CD14-positive monocyte (primary cell): ENCODE results near the gene FAM168B. TPM values are rescaled to one million over a fixed set of nuclear protein-coding genes. Genes with fewer than 3 reads are reported as not detected.

Experiments used
- DNase-seq, 3 donors: peaks; one replicate each; pipeline ENCODE4 v3.0.0-alpha.2; 2011 to 2022
- H2AFZ ChIP-seq: 2 replicates; pipeline ENCODE4 v1.6.0; 2012; ENCODE audit warnings: mild to moderate bottlenecking, low read depth, low read length, inconsistent platforms; ENCODE audit not compliant: insufficient read depth, poor library complexity, severe bottlenecking
- H3K27ac ChIP-seq, 2 donors: 1 replicate in 1 of 2; 2 replicates in 1 of 2; pipeline ENCODE4 v1.5.1; 2012 to 2013; ENCODE audit warnings: low read length in 2 of 2, control low read depth in 1 of 2, inconsistent platforms in 1 of 2, low read depth in 1 of 2, mild to moderate bottlenecking in 1 of 2
- H3K27me3 ChIP-seq, 2 donors: one replicate each; pipeline versions ENCODE4 v1.6.0 to v1.6.1; 2011 to 2013; ENCODE audit warnings: low read length in 2 of 2; ENCODE audit not compliant: control insufficient read depth in 2 of 2, insufficient read depth in 2 of 2
- H3K36me3 ChIP-seq, 2 donors: replicated peaks in 1 of 2; 1 replicate in 1 of 2; 2 replicates in 1 of 2; pipeline versions ENCODE4 v1.5.1 to v1.6.1; 2012 to 2013; ENCODE audit warnings: low read length in 2 of 2, control low read depth in 1 of 2, inconsistent platforms in 1 of 2, mild to moderate bottlenecking in 1 of 2; ENCODE audit not compliant: insufficient read depth in 2 of 2, control insufficient read depth in 1 of 2
- H3K4me1 ChIP-seq, 2 donors: 1 replicate in 1 of 2; 2 replicates in 1 of 2; pipeline versions ENCODE4 v1.5.1 to v1.6.1; 2012 to 2013; ENCODE audit warnings: low read length in 2 of 2, control low read depth in 1 of 2, inconsistent platforms in 1 of 2, mild to moderate bottlenecking in 1 of 2, moderate library complexity in 1 of 2; ENCODE audit not compliant: insufficient read depth in 2 of 2, control insufficient read depth in 1 of 2
- H3K4me2 ChIP-seq: replicated peaks from 2 replicates; pipeline ENCODE3; 2012; ENCODE audit warnings: low read length, moderate library complexity, mild to moderate bottlenecking; ENCODE audit not compliant: poor library complexity, severe bottlenecking; ENCODE audit errors: extremely low read depth
- H3K4me3 ChIP-seq, 3 experiments: fragments of 200-600 bp in 1 of 3; sonication (generic) in 1 of 3; replicated peaks in 1 of 3; 1 replicate in 2 of 3; 2 replicates in 1 of 3; pipeline ENCODE4 v1.5.1; 2011 to 2013; ENCODE audit warnings: low read length in 3 of 3, mild to moderate bottlenecking in 3 of 3, control low read depth in 2 of 3, low read depth in 2 of 3, inconsistent platforms in 1 of 3, moderate library complexity in 1 of 3
- H3K79me2 ChIP-seq: 2 replicates; pipeline ENCODE4 v1.6.0; 2012; ENCODE audit warnings: mild to moderate bottlenecking, control low read depth, inconsistent platforms, low read length, moderate library complexity; ENCODE audit not compliant: insufficient read depth
- H3K9ac ChIP-seq: 2 replicates; pipeline ENCODE4 v1.6.0; 2017; ENCODE audit warnings: low read length, mild to moderate bottlenecking; ENCODE audit not compliant: insufficient read depth, poor library complexity, severe bottlenecking
- H3K9me3 ChIP-seq, 2 donors: replicated peaks in 1 of 2; 1 replicate in 1 of 2; 2 replicates in 1 of 2; pipeline versions ENCODE4 v1.5.1 to v1.6.1; 2012 to 2013; ENCODE audit warnings: low read length in 2 of 2, control low read depth in 1 of 2; ENCODE audit not compliant: control insufficient read depth in 1 of 2, insufficient read depth in 1 of 2
- H4K20me1 ChIP-seq: 2 replicates; pipeline ENCODE4 v1.6.0; 2012; ENCODE audit warnings: mild to moderate bottlenecking, low read length, control low read depth, moderate library complexity; ENCODE audit not compliant: insufficient read depth
- H3K27ac Mint-ChIP-seq, 7 donors: one replicate each; pipeline ENCODE4 v1.8.0; 2020; ENCODE audit warnings: mild to moderate bottlenecking in 7 of 7, mixed read lengths in 7 of 7, moderate library complexity in 6 of 7, inconsistent platforms in 2 of 7
- H3K27me3 Mint-ChIP-seq, 3 donors: one replicate each; pipeline ENCODE4 v1.8.0; 2021 to 2022; ENCODE audit warnings: low read depth in 3 of 3, mild to moderate bottlenecking in 3 of 3, mixed read lengths in 3 of 3, moderate library complexity in 3 of 3, inconsistent platforms in 1 of 3
- H3K36me3 Mint-ChIP-seq, 2 donors: one replicate each; pipeline ENCODE4 v1.8.0; 2020; ENCODE audit warnings: mixed read lengths in 2 of 2, inconsistent platforms in 1 of 2, mild to moderate bottlenecking in 1 of 2
- H3K4me1 Mint-ChIP-seq: one replicate; pipeline ENCODE4 v1.8.0; 2020; ENCODE audit warnings: mild to moderate bottlenecking, mixed read lengths
- H3K4me3 Mint-ChIP-seq, 2 donors: one replicate each; pipeline ENCODE4 v1.8.0; 2020; ENCODE audit warnings: mild to moderate bottlenecking in 2 of 2, mixed read lengths in 2 of 2, moderate library complexity in 1 of 2
- H3K9me3 Mint-ChIP-seq, 7 donors: one replicate each; pipeline ENCODE4 v1.8.0; 2020 to 2022; ENCODE audit warnings: mixed read lengths in 7 of 7, mild to moderate bottlenecking in 6 of 7, moderate library complexity in 6 of 7, inconsistent platforms in 2 of 7
- WGBS: methylation state at CpG from one replicate; pipeline ENCODE4 v1.1.5; 2013; ENCODE audit warnings: missing lambda C conversion rate; ENCODE audit not compliant: insufficient coverage; 5-methylcytosine and 5-hydroxymethylcytosine counted together
- intact Hi-C, 2 donors: fragments of 100-400 bp; cut with micrococcal nuclease; formaldehyde crosslinking; loops; one replicate each; pipeline versions ENCODE4 v1.15.0 to v1.15.1; 2023
- polyA plus RNA-seq, 3 donors: library from polyadenylated mRNA; depleted of rRNA in 1 of 3; unstranded in 2 of 3; stranded (reverse) in 1 of 3; fragments of 300-500 nt in 2 of 3; fragments of >200 nt in 1 of 3; fragmentation: Illumina TruSeq in 2 of 3; gene quantifications; 1 replicate in 2 of 3; 2 replicates in 1 of 3; pipeline ENCODE4 v1.2.3, GENCODE V29; 2012 to 2021
- TF ChIP-seq, protein P1 (sequence below): fragments of 200-600 bp; IDR thresholded peaks from one replicate; pipeline ENCODE4 v1.8.0; 2022; ENCODE audit warnings: antibody characterized with exemption, mild to moderate bottlenecking

The FAM168B gene
- polyA plus RNA-seq, 3 donors, result 20.5 to 33.2 (median 22.6) TPM

DNA sequence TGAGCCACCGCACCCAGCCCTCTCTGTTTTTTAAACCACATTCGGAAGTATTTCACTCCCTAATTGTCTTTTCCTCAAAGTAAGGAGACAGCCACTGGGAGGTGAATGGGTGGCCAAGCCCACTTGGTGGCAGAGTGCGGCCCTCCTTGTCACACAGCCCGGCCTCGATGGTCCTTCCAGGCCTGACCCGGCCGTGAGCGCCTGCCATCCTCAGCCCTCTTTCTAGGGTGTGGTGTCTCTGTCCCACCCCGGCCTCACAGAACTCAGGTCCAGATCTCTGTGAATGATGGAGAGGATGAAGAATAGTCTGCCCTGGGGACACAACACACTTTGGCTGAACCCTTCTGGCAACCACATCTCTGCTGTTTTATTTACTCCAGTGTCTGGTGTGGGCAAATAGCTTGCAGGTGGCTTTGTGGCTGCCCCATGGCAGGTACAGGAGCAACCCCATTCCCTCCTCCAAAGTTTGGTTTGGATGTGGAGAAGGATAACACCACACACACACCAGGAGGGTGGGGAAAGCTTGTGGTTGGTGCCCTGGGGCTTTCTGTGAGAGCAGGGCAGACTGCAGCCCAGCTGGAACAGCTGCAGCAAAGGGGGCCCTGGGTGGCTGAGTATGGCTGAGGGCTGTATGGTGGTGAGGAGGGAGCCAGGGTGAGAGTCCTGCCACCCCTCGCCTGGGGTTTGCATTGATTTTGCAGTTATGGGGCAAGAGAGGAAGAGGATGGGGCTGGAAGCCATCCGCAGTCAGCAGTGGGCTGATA is 88.6 kb downstream of the FAM168B start:
- H3K27ac Mint-ChIP-seq, result peak overlapping the region in 1 of 7 donors; percentile 34
- Histone ChIP-seq H3K9me3 (no peaks in the 10 kb centered on the region), H3K27ac (no peak overlapping the region), H3K9ac (no peak overlapping the region), H2AFZ (no peak overlapping the region), H3K79me2 (no peaks in the 10 kb centered on the region), H3K27me3 (no peaks in the 10 kb centered on the region), H4K20me1 (no peaks in the 10 kb centered on the region), H3K4me3 (no peak overlapping the region), H3K4me2 (no peak overlapping the region), H3K36me3 (no peaks in the 10 kb centered on the region), H3K4me1 (no peaks in the 10 kb centered on the region)
- intact Hi-C loops, result no loop called here
- 92% methylated on average over 2 of the region's 11 CpGs for WGBS
- H3K27me3 Mint-ChIP-seq, result peaks cover 7 to 17% (median 9%) of the 10 kb centered on the region in 3 donors
- H3K4me3 Mint-ChIP-seq, result no peak overlapping the region
- no peaks in the 10 kb centered on the region for H3K4me1 Mint-ChIP-seq
- TF ChIP-seq, protein P1, sequence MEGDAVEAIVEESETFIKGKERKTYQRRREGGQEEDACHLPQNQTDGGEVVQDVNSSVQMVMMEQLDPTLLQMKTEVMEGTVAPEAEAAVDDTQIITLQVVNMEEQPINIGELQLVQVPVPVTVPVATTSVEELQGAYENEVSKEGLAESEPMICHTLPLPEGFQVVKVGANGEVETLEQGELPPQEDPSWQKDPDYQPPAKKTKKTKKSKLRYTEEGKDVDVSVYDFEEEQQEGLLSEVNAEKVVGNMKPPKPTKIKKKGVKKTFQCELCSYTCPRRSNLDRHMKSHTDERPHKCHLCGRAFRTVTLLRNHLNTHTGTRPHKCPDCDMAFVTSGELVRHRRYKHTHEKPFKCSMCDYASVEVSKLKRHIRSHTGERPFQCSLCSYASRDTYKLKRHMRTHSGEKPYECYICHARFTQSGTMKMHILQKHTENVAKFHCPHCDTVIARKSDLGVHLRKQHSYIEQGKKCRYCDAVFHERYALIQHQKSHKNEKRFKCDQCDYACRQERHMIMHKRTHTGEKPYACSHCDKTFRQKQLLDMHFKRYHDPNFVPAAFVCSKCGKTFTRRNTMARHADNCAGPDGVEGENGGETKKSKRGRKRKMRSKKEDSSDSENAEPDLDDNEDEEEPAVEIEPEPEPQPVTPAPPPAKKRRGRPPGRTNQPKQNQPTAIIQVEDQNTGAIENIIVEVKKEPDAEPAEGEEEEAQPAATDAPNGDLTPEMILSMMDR, result no peak
- no peaks in the 10 kb centered on the region for H3K36me3 Mint-ChIP-seq
- H3K9me3 Mint-ChIP-seq, result peaks cover 0 to 7% (median 2%) of the 10 kb centered on the region in 7 donors
- DNase-seq, result no peak

DNA sequence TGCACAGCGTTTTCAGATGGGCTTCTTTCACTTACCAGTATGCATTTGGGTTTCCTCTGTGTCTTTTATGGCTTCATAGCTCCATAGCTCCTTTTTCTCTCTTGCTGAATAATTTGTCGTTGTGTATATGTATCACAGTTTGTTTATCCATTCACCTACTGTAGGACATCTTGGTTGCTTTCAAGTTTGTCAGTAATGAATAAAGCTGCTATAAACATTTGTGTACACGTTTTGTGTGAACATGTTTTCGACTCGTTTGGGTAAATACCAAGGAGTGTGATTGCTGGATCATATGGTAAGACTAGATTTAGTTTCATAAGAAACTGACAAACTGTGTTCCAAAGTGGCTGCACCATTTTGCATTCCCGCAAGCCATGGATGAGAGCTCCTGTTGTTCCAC is 94.7 kb downstream of the FAM168B start:
- TF ChIP-seq, protein P1, result no peak
- peaks cover 5 to 29% (median 6%) of the 10 kb centered on the region in 3 donors for H3K27me3 Mint-ChIP-seq
- 70% methylated on average over 3 of the region's 6 CpGs for WGBS
- Histone ChIP-seq H3K4me3 (no peak overlapping the region), H2AFZ (no peak overlapping the region), H3K4me2 (no peak overlapping the region), H3K4me1 (no peaks in the 10 kb centered on the region), H3K36me3 (no peaks in the 10 kb centered on the region), H3K27ac (no peak overlapping the region), H3K79me2 (no peaks in the 10 kb centered on the region), H3K27me3 (peaks cover 4 to 7% of the 10 kb centered on the region in 2 donors), H4K20me1 (no peaks in the 10 kb centered on the region), H3K9me3 (no peaks in the 10 kb centered on the region), H3K9ac (no peak overlapping the region)
- DNase-seq, result no peak
- no peak overlapping the region for H3K4me3 Mint-ChIP-seq
- H3K9me3 Mint-ChIP-seq, result peaks cover 0 to 5% (median 0%) of the 10 kb centered on the region in 7 donors
- H3K36me3 Mint-ChIP-seq, result no peaks in the 10 kb centered on the region
- H3K27ac Mint-ChIP-seq, result no peak overlapping the region
- no peaks in the 10 kb centered on the region for H3K4me1 Mint-ChIP-seq
- intact Hi-C loops, result no loop called here

Other genes with a start within 250 kb of the FAM168B start
- 100 to 1,000 TPM in 2 of 3 donors, 10 to 100 TPM in 1; 53.9 to 172 (median 146) TPM for gene PLEKHB2, start 11.9 kb upstream of the FAM168B start, polyA plus RNA-seq
- under 1 TPM; 0.01 to 0.18 (median 0.10) TPM for gene POTEE, start 116.1 kb upstream of the FAM168B start, polyA plus RNA-seq